Thoracic aorta (tissue), 2 donors: ENCODE measurements around the gene RPL21. TPM values are rescaled to one million over a fixed set of nuclear protein-coding genes. Genes with fewer than 3 reads are reported as not detected.

Experiments
- ATAC-seq: fragments of 150-250 bp; one replicate; pipeline ENCODE4 v1.8.0; 2017; ENCODE audit warnings: low read depth; ENCODE audit not compliant: insufficient number of reproducible peaks, low FRiP score
- DNase-seq: peaks from one replicate; pipeline ENCODE4 v3.0.0-alpha.2; 2020; ENCODE audit warnings: low spot score
- H3K27ac ChIP-seq, 2 donors: fragments of 200-600 bp; sonication (generic); 1 replicate in 1 of 2; 2 replicates in 1 of 2; pipeline ENCODE4 v1.5.1; 2016; ENCODE audit warnings: mild to moderate bottlenecking in 2 of 2, moderate library complexity in 2 of 2
- H3K27me3 ChIP-seq: fragments of 200-600 bp; sonication (generic); replicated peaks from 2 replicates; pipeline ENCODE4 v1.6.0; 2016; ENCODE audit warnings: mild to moderate bottlenecking; ENCODE audit not compliant: insufficient read depth
- H3K36me3 ChIP-seq: fragments of 200-600 bp; sonication (generic); one replicate; pipeline ENCODE4 v1.5.1; 2016
- H3K4me1 ChIP-seq, 2 donors: fragments of 200-600 bp; sonication (generic); 1 replicate in 1 of 2; 2 replicates in 1 of 2; pipeline versions ENCODE4 v1.5.1 to v1.6.0; 2016; ENCODE audit warnings: low read depth in 2 of 2, mild to moderate bottlenecking in 1 of 2; ENCODE audit not compliant: control insufficient read depth in 1 of 2
- H3K4me3 ChIP-seq: fragments of 200-600 bp; sonication (generic); 2 replicates; pipeline ENCODE4 v1.5.1; 2016; ENCODE audit warnings: mild to moderate bottlenecking
- H3K9me3 ChIP-seq: fragments of 200-600 bp; sonication (generic); 2 replicates; pipeline ENCODE4 v1.5.1; 2016
- total RNA-seq, 2 donors: library from RNA; depleted of rRNA; stranded (reverse); fragments of >200 nt; gene quantifications; one replicate each; pipeline versions ENCODE4 v1.1.0 to v1.2.3, GENCODE V29; 2016
- TF ChIP-seq, protein P1 (sequence below): fragments of 200-600 bp; sonication (generic); IDR thresholded peaks from one replicate; pipeline ENCODE4 v1.5.1; 2019; ENCODE audit warnings: antibody characterized with exemption

RPL21 gene
- total RNA-seq, 2 donors from 2014 or later, result 512 to 565 TPM

DNA sequence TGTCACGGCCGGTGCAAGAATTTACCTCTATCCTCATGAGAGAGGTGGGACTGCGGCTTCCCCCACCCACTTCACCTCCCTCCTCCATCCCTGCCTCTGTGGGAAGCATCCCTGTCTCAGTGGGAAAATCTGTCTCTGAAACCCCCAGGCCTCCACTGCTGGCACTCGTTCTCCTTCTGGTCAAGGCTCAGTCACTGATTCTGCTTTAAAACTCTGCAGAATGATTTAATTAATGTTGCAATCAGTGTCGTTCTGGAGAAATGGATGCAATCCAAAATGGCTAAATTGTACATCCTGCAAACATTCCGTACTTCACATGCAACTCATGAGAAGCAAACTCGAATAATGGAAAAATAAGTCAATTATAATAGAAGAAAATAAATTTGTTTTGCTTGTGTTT, 24.8 kb downstream of the RPL21 start:
- ATAC-seq (no peak), DNase-seq (no peak)
- H3K36me3 ChIP-seq, result no peaks in the 10 kb centered on the region
- H3K27ac ChIP-seq, result peak overlapping the region in 1 of 2 donors; percentile 78
- no peaks in the 10 kb centered on the region for H3K9me3 ChIP-seq
- TF ChIP-seq, protein P1, sequence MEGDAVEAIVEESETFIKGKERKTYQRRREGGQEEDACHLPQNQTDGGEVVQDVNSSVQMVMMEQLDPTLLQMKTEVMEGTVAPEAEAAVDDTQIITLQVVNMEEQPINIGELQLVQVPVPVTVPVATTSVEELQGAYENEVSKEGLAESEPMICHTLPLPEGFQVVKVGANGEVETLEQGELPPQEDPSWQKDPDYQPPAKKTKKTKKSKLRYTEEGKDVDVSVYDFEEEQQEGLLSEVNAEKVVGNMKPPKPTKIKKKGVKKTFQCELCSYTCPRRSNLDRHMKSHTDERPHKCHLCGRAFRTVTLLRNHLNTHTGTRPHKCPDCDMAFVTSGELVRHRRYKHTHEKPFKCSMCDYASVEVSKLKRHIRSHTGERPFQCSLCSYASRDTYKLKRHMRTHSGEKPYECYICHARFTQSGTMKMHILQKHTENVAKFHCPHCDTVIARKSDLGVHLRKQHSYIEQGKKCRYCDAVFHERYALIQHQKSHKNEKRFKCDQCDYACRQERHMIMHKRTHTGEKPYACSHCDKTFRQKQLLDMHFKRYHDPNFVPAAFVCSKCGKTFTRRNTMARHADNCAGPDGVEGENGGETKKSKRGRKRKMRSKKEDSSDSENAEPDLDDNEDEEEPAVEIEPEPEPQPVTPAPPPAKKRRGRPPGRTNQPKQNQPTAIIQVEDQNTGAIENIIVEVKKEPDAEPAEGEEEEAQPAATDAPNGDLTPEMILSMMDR, result no peak
- H3K4me3 ChIP-seq, result no peak overlapping the region
- H3K4me1 ChIP-seq, result peaks cover 14 to 46% of the 10 kb centered on the region in 2 donors
- H3K27me3 ChIP-seq, result no peaks in the 10 kb centered on the region

DNA sequence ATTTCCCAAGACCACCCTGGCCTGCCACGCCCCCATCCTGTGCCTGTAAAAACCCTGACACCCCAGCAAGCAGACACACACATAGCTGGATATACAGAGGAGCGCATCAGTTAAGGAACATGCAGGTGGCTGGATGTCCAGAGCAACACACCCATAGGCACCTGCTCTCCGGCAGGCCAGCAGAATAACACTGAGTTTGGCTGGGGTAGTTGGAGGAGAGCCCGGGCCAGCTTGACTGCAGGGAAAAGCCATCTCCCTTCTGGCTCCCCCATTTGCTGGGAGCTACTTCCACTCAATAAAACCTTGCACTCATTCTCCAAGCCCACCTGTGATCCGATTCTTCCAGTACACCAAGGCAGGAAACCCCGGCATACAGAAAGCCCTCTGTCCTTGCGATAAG, 28.1 kb downstream of the RPL21 start:
- H3K4me3 ChIP-seq, result no peak overlapping the region
- no peaks in the 10 kb centered on the region for H3K36me3 ChIP-seq
- H3K4me1 ChIP-seq, result peaks cover 8 to 31% of the 10 kb centered on the region in 2 donors
- no peaks in the 10 kb centered on the region for H3K27me3 ChIP-seq
- ATAC-seq (no peak), DNase-seq (no peak)
- no peak overlapping the region for H3K27ac ChIP-seq
- H3K9me3 ChIP-seq, result no peaks in the 10 kb centered on the region
- TF ChIP-seq, protein P1, result no peak

DNA sequence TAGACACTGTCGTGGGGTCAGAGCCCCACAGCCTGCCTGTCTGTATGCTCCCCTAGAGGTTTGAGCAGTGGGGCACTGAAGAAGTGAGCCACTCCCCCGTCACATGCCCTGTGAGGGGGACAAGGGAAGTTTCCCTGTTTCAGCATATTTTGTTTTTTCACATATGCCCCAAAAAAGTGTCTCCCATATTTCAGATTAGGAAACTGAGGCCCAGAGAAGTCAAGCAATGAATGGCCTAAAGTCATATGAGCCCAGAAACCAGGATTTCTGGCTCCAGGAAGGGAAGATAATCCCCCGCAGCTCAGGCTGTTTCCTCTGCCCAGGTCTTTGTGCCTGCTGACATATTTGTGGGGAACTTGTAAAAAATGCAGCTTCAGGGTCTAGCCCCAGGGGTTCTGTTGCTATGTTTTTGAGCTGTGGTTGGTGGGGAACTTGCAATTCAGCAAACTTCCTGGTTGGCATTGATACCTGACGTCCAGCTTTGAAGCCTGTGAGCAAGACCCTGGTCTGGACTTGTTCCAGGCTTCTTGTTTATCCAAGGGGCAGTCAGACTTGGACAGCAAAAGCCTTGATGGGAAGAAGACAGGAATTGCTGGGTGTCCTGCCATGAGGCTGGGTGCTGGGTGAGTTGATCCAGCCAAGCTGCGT, 28.8 kb downstream of the RPL21 start:
- Histone ChIP-seq H3K36me3 (no peaks in the 10 kb centered on the region), H3K4me3 (no peak overlapping the region), H3K27me3 (no peaks in the 10 kb centered on the region), H3K27ac (no peak overlapping the region), H3K4me1 (peaks cover 3 to 25% of the 10 kb centered on the region in 2 donors), H3K9me3 (no peaks in the 10 kb centered on the region)
- ATAC-seq (no peak), DNase-seq (no peak)
- TF ChIP-seq, protein P1, result no peak

GRCh38 chr13:27280841-27281240, 29.5 kb downstream of the RPL21 start:
- Histone ChIP-seq H3K4me1 (peaks cover 0 to 18% of the 10 kb centered on the region in 2 donors), H3K27me3 (no peaks in the 10 kb centered on the region), H3K27ac (no peak overlapping the region), H3K4me3 (no peak overlapping the region), H3K9me3 (no peaks in the 10 kb centered on the region), H3K36me3 (no peaks in the 10 kb centered on the region)
- DNase-seq, result no peak
- TF ChIP-seq, protein P1, result no peak
- no peak for ATAC-seq

DNA sequence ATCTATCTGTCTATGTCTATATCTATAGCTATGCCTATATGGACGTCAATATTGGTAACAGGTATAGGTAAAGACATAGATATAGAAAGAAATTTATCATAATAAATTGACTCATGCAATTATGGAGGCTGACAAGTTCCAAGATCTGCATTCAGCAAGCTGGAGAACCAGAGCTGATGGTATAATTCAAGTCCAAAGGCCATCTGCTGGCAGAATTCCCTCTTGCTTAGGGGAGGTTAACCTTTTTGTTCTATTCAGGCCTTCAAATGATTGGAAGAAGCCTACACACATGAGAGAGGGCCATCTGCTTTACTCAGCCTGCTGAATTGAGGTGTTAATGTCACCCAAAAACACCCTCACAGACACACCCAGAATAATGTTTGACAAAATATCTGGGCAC, 30.1 kb downstream of the RPL21 start:
- H3K27me3 ChIP-seq, result no peaks in the 10 kb centered on the region
- ATAC-seq (no peak), DNase-seq (no peak)
- H3K4me3 ChIP-seq, result no peak overlapping the region
- H3K4me1 ChIP-seq, result peaks cover 0 to 12% of the 10 kb centered on the region in 2 donors
- no peak overlapping the region for H3K27ac ChIP-seq
- H3K9me3 ChIP-seq, result no peaks in the 10 kb centered on the region
- no peaks in the 10 kb centered on the region for H3K36me3 ChIP-seq
- TF ChIP-seq, protein P1, result no peak
